A549 (cell line): ENCODE results near the gene KLHL3. TPM values are rescaled to one million over a fixed set of nuclear protein-coding genes. Genes with fewer than 3 reads are reported as not detected.
A peak's percentile ranks its signal among the peaks of the same experiment; 100 is the strongest.

ENCODE experiments used
- ATAC-seq, 2 experiments: fragments of 200-7000 bp in 1 of 2; fragments of >200 bp in 1 of 2; cut with Nextera tagmentation in 1 of 2; cut with Tn5 transposase in 1 of 2; 3 replicates each; pipeline versions ENCODE4 v1.8.0 to v1.9.1; 2018 to 2020; ENCODE audit warnings: mild to moderate bottlenecking in 1 of 2, moderate library complexity in 1 of 2
- CTCF ChIA-PET: fragments of 300-600 bp; sonication (Branson Sonifier 250); formaldehyde crosslinking; extraction: SDS; loops from one replicate; lab custom pipeline; 2021; ENCODE audit warnings: antibody characterized with exemption, inconsistent platforms; lab: Yijun Ruan, JAX
- POLR2A ChIA-PET: fragments of 350-600 bp; formaldehyde crosslinking; extraction: SDS; loops from one replicate; lab custom pipeline; 2021; ENCODE audit warnings: antibody characterized with exemption, inconsistent platforms; lab: Yijun Ruan, JAX
- DNase-seq, 2 experiments: peaks; one replicate each; pipeline versions ENCODE4 v3.0.0 to v3.0.0-alpha.2; 2011 to 2016; ENCODE audit warnings: low read depth in 1 of 2, low spot score in 1 of 2
- FAIRE-seq: peaks from 2 replicates; lab custom pipeline; 2011; peaks lifted over from hg19 to GRCh38; lab: Jason Lieb, UNC
- H3K27ac ChIP-seq, 2 experiments: fragments of >200 bp; sonication (Bioruptor Twin); formaldehyde crosslinking; 3 replicates each; pipeline ENCODE4 v1.5.1; 2016 to 2017
- H3K4me1 ChIP-seq: fragments of >200 bp; sonication (Bioruptor Twin); formaldehyde crosslinking; 3 replicates; pipeline ENCODE4 v1.6.1; 2016
- H3K4me2 ChIP-seq: fragments of >200 bp; sonication (Bioruptor Twin); formaldehyde crosslinking; 3 replicates; pipeline ENCODE4 v1.6.1; 2016
- H3K4me3 ChIP-seq: fragments of >200 bp; sonication (Bioruptor Twin); formaldehyde crosslinking; 3 replicates; pipeline ENCODE4 v1.5.1; 2016
- H3K9me3 ChIP-seq: fragments of >200 bp; sonication (Bioruptor Twin); formaldehyde crosslinking; 3 replicates; pipeline ENCODE4 v1.6.1; 2016
- BCL3 ChIP-seq: fragments of >200 bp; sonication (Bioruptor Twin); formaldehyde crosslinking; IDR thresholded peaks from 3 replicates; pipeline ENCODE4 v1.6.1; 2016
- BHLHE40 ChIP-seq: IDR thresholded peaks from 2 replicates; pipeline ENCODE4 v1.6.1; 2012; ENCODE audit warnings: low read depth, low read length, inconsistent platforms
- CBX2 ChIP-seq: fragments of 200-600 bp; sonication (generic); IDR thresholded peaks from 2 replicates; pipeline ENCODE4 v1.6.1; 2016; ENCODE audit warnings: low read depth, mild to moderate bottlenecking, borderline replicate concordance
- EHF ChIP-seq: fragments of 250-450 bp; sonication (Bioruptor Pico); IDR thresholded peaks from 2 replicates; pipeline ENCODE4 v1.5.0; 2020; ENCODE audit warnings: mild to moderate bottlenecking
- EHMT2 ChIP-seq: fragments of 200-600 bp; sonication (generic); IDR thresholded peaks from 2 replicates; pipeline ENCODE4 v1.6.1; 2016; ENCODE audit warnings: antibody characterized with exemption, low read depth, mild to moderate bottlenecking, moderate library complexity
- ELK1 ChIP-seq: fragments of 150-350 bp; IDR thresholded peaks from 2 replicates; pipeline ENCODE4 v1.6.1; 2014; ENCODE audit warnings: low read depth, mild to moderate bottlenecking, low read length
- GATA3 ChIP-seq: IDR thresholded peaks from 2 replicates; pipeline ENCODE4 v1.6.1; 2012; ENCODE audit warnings: borderline replicate concordance
- HEYL ChIP-seq: fragments of 250-450 bp; sonication (Bioruptor Pico); IDR thresholded peaks from 2 replicates; pipeline ENCODE4 v1.8.0; 2021; ENCODE audit warnings: mild to moderate bottlenecking, moderate library complexity
- HOXB13 ChIP-seq: fragments of 250-450 bp; sonication (Bioruptor Pico); IDR thresholded peaks from 2 replicates; pipeline ENCODE4 v1.5.0; 2020; ENCODE audit warnings: low read depth, mild to moderate bottlenecking, moderate library complexity
- KDM5A ChIP-seq: fragments of 200-600 bp; sonication (generic); IDR thresholded peaks from 2 replicates; pipeline ENCODE4 v1.6.1; 2016; ENCODE audit warnings: antibody characterized with exemption, mild to moderate bottlenecking
- MAFK ChIP-seq: fragments of 450-650 bp; IDR thresholded peaks from 2 replicates; pipeline ENCODE4 v1.6.1; 2014; ENCODE audit not compliant: partially characterized antibody
- MAZ ChIP-seq: fragments of 150-350 bp; IDR thresholded peaks from 2 replicates; pipeline ENCODE4 v1.6.1; 2014; ENCODE audit warnings: antibody characterized with exemption, low read depth, low read length, borderline replicate concordance
- RAD21 ChIP-seq, 2 experiments: fragments of >200 bp in 1 of 2; sonication (Bioruptor Twin) in 1 of 2; formaldehyde crosslinking in 1 of 2; IDR thresholded peaks in 1 of 2; conservative IDR thresholded peaks in 1 of 2; 2 replicates in 1 of 2; 3 replicates in 1 of 2; pipeline ENCODE4 v1.6.1; 2012 to 2018; ENCODE audit warnings: inconsistent platforms in 1 of 2
- RARB ChIP-seq: fragments of 250-450 bp; sonication (Bioruptor Pico); IDR thresholded peaks from 2 replicates; pipeline ENCODE4 v1.8.0; 2021; ENCODE audit warnings: mild to moderate bottlenecking, moderate library complexity
- RFX5 ChIP-seq: fragments of 450-650 bp; IDR thresholded peaks from 2 replicates; pipeline ENCODE4 v1.7.1; 2014; ENCODE audit warnings: antibody characterized with exemption, mild to moderate bottlenecking, moderate library complexity
- TFCP2L1 ChIP-seq: fragments of 250-450 bp; sonication (Bioruptor Pico); IDR thresholded peaks from 2 replicates; pipeline ENCODE4 v1.5.0; 2021; ENCODE audit warnings: mild to moderate bottlenecking
- TP53 ChIP-seq: fragments of 250-450 bp; sonication (Bioruptor Pico); IDR thresholded peaks from 2 replicates; pipeline ENCODE4 v1.5.0; 2021; ENCODE audit warnings: mild to moderate bottlenecking, moderate library complexity
- ZSCAN20 ChIP-seq: fragments of 250-450 bp; sonication (Bioruptor Pico); IDR thresholded peaks from 2 replicates; pipeline ENCODE4 v1.8.0; 2022; ENCODE audit warnings: mild to moderate bottlenecking, moderate library complexity
- WGBS: methylation state at CpG from one replicate; pipeline ENCODE4 v1.1.6; 2017; ENCODE audit errors: missing lambda C conversion rate; 5-methylcytosine and 5-hydroxymethylcytosine counted together
- polyA plus RNA-seq, 4 experiments: library from polyadenylated mRNA; depleted of rRNA in 3 of 4; stranded (reverse); fragments of >200 nt; fragmentation: RNase III in 1 of 4; extraction: RNeasy Plus Mini Kit Qiagen cat#74134 plus additional on column Dnase treatment in 1 of 4; gene quantifications; 2 replicates in 3 of 4; 3 replicates in 1 of 4; pipeline ENCODE4 v1.2.3, GENCODE V29; 2011 to 2017
- TF ChIP-seq, protein P1 (sequence below): fragments of >200 bp; sonication (Bioruptor Twin); formaldehyde crosslinking; IDR thresholded peaks from 3 replicates; pipeline ENCODE4 v1.5.1; 2016
- TF ChIP-seq, protein P2 (sequence below): fragments of 250-450 bp; sonication (Bioruptor Pico); IDR thresholded peaks from 2 replicates; pipeline ENCODE4 v1.5.0; 2021; ENCODE audit warnings: mild to moderate bottlenecking, moderate library complexity, borderline replicate concordance

KLHL3 gene
- polyA plus RNA-seq, 2 of the 4 experiments (the other 2 are of a cell fraction) = 0.35 to 1.1 TPM

GRCh38 chr5:137631453-137631852 is 104.4 kb downstream of the KLHL3 start:
- no peak for DNase-seq
- ChIA-PET POLR2A (no interaction called here), CTCF (interaction anchor here (1.3 to 5.5 kb wide), 2 partner anchors 9 to 110 kb away, joined by 5 to 135 read pairs; no protein-coding TSS in a partner anchor)
- Histone ChIP-seq H3K4me3 (no peak overlapping the region), H3K4me2 (no peak overlapping the region), H3K9me3 (no peaks in the 10 kb centered on the region), H3K4me1 (no peaks in the 10 kb centered on the region)
- ATAC-seq = no peak
- TF ChIP-seq RAD21 (conservative IDR thresholded peaks at IDR 0.05 in 1 of 2, IDR thresholded peaks at IDR 0.05 in 1 of 2) (no peak), TP53 (no peak), CBX2 (no peak), MAFK (no peak)
- TF ChIP-seq, protein P1, sequence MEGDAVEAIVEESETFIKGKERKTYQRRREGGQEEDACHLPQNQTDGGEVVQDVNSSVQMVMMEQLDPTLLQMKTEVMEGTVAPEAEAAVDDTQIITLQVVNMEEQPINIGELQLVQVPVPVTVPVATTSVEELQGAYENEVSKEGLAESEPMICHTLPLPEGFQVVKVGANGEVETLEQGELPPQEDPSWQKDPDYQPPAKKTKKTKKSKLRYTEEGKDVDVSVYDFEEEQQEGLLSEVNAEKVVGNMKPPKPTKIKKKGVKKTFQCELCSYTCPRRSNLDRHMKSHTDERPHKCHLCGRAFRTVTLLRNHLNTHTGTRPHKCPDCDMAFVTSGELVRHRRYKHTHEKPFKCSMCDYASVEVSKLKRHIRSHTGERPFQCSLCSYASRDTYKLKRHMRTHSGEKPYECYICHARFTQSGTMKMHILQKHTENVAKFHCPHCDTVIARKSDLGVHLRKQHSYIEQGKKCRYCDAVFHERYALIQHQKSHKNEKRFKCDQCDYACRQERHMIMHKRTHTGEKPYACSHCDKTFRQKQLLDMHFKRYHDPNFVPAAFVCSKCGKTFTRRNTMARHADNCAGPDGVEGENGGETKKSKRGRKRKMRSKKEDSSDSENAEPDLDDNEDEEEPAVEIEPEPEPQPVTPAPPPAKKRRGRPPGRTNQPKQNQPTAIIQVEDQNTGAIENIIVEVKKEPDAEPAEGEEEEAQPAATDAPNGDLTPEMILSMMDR = no peak
- TF ChIP-seq, all 56 proteins: peak for 0
- peak; percentile 28 for FAIRE-seq
- WGBS = 49% methylated on average over 2 of the region's 2 CpGs
- H3K27ac ChIP-seq = no peak overlapping the region

GRCh38 chr5:137630972-137631370 is 104.9 kb downstream of the KLHL3 start:
- POLR2A ChIA-PET = no interaction called here
- ATAC-seq = no peak

More at GRCh38 chr5:137630972-137631370, 104.9 kb downstream of the KLHL3 start:
- Histone ChIP-seq H3K9me3 (no peaks in the 10 kb centered on the region), H3K4me2 (no peak overlapping the region), H3K4me3 (no peak overlapping the region), H3K4me1 (no peaks in the 10 kb centered on the region), H3K27ac (no peak overlapping the region)
- no peak for DNase-seq
- CTCF ChIA-PET = interaction anchor here (1.3 to 5.5 kb wide), 5 partner anchors 9 to 120 kb away, joined by 5 to 135 read pairs (median 25); no protein-coding TSS in a partner anchor
- 50% methylated on average over 3 of the region's 3 CpGs for WGBS
- FAIRE-seq = no peak
- TF ChIP-seq RARB (CRISPR knock-in tag) = no peak
- no peak for TF ChIP-seq BHLHE40
- no peak for TF ChIP-seq ELK1
- TF ChIP-seq EHMT2 = no peak
- no peak for TF ChIP-seq RFX5
- TF ChIP-seq BCL3 = no peak
- TF ChIP-seq EHF (CRISPR knock-in tag) = no peak
- no peak for TF ChIP-seq MAZ
- no peak for TF ChIP-seq TFCP2L1 (CRISPR knock-in tag)
- TF ChIP-seq ZSCAN20 (CRISPR knock-in tag) = no peak
- no peak for TF ChIP-seq HOXB13 (CRISPR knock-in tag)
- TF ChIP-seq KDM5A = no peak
- no peak for TF ChIP-seq HEYL (CRISPR knock-in tag)
- TF ChIP-seq, protein P2, sequence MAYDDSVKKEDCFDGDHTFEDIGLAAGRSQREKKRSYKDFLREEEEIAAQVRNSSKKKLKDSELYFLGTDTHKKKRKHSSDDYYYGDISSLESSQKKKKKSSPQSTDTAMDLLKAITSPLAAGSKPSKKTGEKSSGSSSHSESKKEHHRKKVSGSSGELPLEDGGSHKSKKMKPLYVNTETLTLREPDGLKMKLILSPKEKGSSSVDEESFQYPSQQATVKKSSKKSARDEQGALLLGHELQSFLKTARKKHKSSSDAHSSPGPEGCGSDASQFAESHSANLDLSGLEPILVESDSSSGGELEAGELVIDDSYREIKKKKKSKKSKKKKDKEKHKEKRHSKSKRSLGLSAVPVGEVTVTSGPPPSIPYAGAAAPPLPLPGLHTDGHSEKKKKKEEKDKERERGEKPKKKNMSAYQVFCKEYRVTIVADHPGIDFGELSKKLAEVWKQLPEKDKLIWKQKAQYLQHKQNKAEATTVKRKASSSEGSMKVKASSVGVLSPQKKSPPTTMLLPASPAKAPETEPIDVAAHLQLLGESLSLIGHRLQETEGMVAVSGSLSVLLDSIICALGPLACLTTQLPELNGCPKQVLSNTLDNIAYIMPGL = no peak
- TF ChIP-seq GATA3 = no peak
